NCI-H2171 (cell line): ENCODE data around the gene B4GALT5.

Experiments
- DNase-seq: peaks from one replicate; lab custom pipeline; 2025; lab: John Stamatoyannopoulos, UW

The B4GALT5 gene

GRCh38 chr20:49657118-49657901 is 56.4 kb downstream of the B4GALT5 start:
- no peak for DNase-seq

GRCh38 chr20:49656304-49656703 is 57.4 kb downstream of the B4GALT5 start:
- no peak for DNase-seq

GRCh38 chr20:49653925-49654434 is 59.7 kb downstream of the B4GALT5 start:
- no peak for DNase-seq

GRCh38 chr20:49649672-49650071 is 64.0 kb downstream of the B4GALT5 start:
- no peak for DNase-seq

GRCh38 chr20:49647550-49647949 is 66.1 kb downstream of the B4GALT5 start:
- no peak for DNase-seq

GRCh38 chr20:49646528-49646927 is 67.2 kb downstream of the B4GALT5 start:
- DNase-seq: no peak

GRCh38 chr20:49646126-49646525 is 67.6 kb downstream of the B4GALT5 start:
- no peak for DNase-seq

GRCh38 chr20:49644980-49645565 is 68.6 kb downstream of the B4GALT5 start:
- DNase-seq: no peak

- no peak for DNase-seq
Observed at GRCh38 chr20:49642816-49643215, 70.9 kb downstream of the B4GALT5 start.

GRCh38 chr20:49641683-49642656 is 71.7 kb downstream of the B4GALT5 start:
- DNase-seq: no peak

- no peak for DNase-seq
Observed at GRCh38 chr20:49637046-49637637, 76.5 kb downstream of the B4GALT5 start.

- no peak for DNase-seq
Observed at GRCh38 chr20:49636447-49636846, 77.2 kb downstream of the B4GALT5 start.

- no peak for DNase-seq
Observed at GRCh38 chr20:49635866-49636265, 77.8 kb downstream of the B4GALT5 start.

GRCh38 chr20:49635166-49635565 is 78.5 kb downstream of the B4GALT5 start:
- DNase-seq: no peak

GRCh38 chr20:49634116-49634515 is 79.6 kb downstream of the B4GALT5 start:
- no peak for DNase-seq

- no peak for DNase-seq
Observed at GRCh38 chr20:49633643-49634042, 80.0 kb downstream of the B4GALT5 start.

- DNase-seq: no peak
Observed at GRCh38 chr20:49633023-49633422, 80.7 kb downstream of the B4GALT5 start.

- no peak for DNase-seq
Observed at GRCh38 chr20:49631856-49632418, 81.7 kb downstream of the B4GALT5 start.

GRCh38 chr20:49631061-49631716 is 82.5 kb downstream of the B4GALT5 start:
- DNase-seq: no peak

- DNase-seq: no peak
Observed at GRCh38 chr20:49630396-49630951, 83.2 kb downstream of the B4GALT5 start.

- no peak for DNase-seq
Observed at GRCh38 chr20:49629606-49630005, 84.1 kb downstream of the B4GALT5 start.
